Prostate gland (tissue), 2 donors: ENCODE measurements around the gene PSMA8.

Experiments
- POLR2A ChIP-seq: fragments of 450-650 bp; IDR thresholded peaks from one replicate; pipeline ENCODE4 v1.6.1; 2016; ENCODE audit warnings: antibody characterized with exemption, mild to moderate bottlenecking
- POLR2AphosphoS5 ChIP-seq: sonication (generic); formaldehyde crosslinking; IDR thresholded peaks from one replicate; pipeline ENCODE4 v1.6.1; 2017; ENCODE audit warnings: antibody characterized with exemption
- TF ChIP-seq, protein P1 (sequence below), 4 experiments: fragments of 200-600 bp in 2 of 4; fragments of 450-650 bp in 2 of 4; sonication (generic) in 2 of 4; IDR thresholded peaks; 1 replicate in 3 of 4; 2 replicates in 1 of 4; pipeline ENCODE4 v1.5.1; 2016 to 2019; ENCODE audit warnings: antibody characterized with exemption in 4 of 4, mild to moderate bottlenecking in 2 of 4, moderate library complexity in 2 of 4

DNA sequence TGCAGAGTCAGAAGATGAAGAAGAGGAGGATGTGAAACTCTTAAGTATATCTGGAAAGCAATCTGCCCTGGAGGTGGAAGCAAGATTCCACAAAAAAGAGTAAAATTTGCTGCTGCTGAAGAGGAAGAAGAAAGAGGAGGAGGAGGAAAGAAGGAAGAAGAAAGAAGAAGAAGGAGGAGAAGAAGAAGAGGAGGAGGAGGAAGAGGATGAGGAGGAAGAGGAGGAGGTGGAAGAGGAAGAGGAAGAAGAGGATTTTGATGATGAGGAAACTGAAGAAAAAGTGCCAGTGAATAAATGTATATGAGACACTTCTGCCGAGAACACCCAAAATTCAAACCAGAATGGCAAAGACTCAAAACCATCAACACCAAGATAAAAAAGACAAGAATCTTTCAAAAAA lies 71.6 kb downstream of the PSMA8 start:
- TF ChIP-seq POLR2A (no peak), POLR2AphosphoS5 (no peak)
- TF ChIP-seq, protein P1, sequence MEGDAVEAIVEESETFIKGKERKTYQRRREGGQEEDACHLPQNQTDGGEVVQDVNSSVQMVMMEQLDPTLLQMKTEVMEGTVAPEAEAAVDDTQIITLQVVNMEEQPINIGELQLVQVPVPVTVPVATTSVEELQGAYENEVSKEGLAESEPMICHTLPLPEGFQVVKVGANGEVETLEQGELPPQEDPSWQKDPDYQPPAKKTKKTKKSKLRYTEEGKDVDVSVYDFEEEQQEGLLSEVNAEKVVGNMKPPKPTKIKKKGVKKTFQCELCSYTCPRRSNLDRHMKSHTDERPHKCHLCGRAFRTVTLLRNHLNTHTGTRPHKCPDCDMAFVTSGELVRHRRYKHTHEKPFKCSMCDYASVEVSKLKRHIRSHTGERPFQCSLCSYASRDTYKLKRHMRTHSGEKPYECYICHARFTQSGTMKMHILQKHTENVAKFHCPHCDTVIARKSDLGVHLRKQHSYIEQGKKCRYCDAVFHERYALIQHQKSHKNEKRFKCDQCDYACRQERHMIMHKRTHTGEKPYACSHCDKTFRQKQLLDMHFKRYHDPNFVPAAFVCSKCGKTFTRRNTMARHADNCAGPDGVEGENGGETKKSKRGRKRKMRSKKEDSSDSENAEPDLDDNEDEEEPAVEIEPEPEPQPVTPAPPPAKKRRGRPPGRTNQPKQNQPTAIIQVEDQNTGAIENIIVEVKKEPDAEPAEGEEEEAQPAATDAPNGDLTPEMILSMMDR (IDR thresholded peaks at IDR 0.05) = no peak
